ENCODE measurements around the gene TMOD1.

GRCh38 chr9:97551308-97551707 is 49.8 kb downstream of the TMOD1 start:
- TF ChIP-seq POLR2AphosphoS5 (IDR thresholded peaks at IDR 0.05) (no peak), CTCF (IDR thresholded peaks at IDR 0.05 in 8 of 11, conservative IDR thresholded peaks at IDR 0.05 in 3 of 11) (no peak)
